ENCODE measurements around the gene PNLIP.

The PNLIP gene

GRCh38 chr10:116542007-116542677, 3.6 kb upstream of the PNLIP start:
- no peak overlapping the region for H3K4me3 ChIP-seq (ENCODE audit: control insufficient read depth, low read depth, low read length)
- TF ChIP-seq CTCF (IDR thresholded peaks at IDR 0.05; ENCODE audit: control insufficient read depth, insufficient read depth, low read depth, low read length, missing control alignments) = no peak
- DNase-seq (ENCODE audit: low read depth) = no peak

DNA sequence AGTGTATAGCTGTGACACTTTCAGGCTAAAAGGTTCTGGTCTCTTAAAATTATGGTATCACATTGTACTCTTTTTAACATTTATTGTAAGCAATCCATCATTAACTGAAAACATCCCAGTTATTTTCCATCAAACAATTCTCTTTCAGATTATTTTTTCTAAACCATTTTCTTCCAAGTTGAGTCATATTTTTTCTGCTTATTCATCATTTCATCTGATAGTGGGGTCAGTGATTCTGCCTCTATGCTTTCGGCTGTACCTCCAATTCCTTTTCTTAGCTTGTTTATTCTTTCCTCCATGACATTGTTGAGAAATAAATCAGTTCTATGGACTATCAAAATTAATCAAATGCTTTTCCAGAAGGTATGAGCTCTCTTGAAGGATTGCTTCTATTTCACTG, 609 bp upstream of the PNLIP start:
- no peak for DNase-seq (ENCODE audit: low read depth)
- no peak overlapping the region for H3K4me3 ChIP-seq (ENCODE audit: control insufficient read depth, low read depth, low read length)
- no peak for TF ChIP-seq CTCF (IDR thresholded peaks at IDR 0.05; ENCODE audit: control insufficient read depth, insufficient read depth, low read depth, low read length, missing control alignments)

DNA sequence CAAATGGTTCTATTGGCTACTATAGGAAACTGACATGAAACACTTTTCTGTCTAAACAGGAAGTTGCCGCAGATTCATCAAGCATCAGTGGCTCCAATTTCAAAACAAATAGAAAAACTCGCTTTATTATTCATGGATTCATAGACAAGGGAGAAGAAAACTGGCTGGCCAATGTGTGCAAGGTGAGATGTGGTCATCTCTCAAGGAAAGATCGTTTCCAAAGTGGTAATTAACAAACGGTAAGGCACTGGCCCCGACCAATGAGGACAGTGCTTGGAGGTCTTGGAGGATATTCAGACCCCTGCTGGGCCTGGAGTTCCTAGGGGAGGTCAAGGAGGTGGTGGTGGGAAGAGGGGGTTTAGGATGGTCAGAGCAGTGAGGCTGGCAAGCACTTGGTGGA, 2.6 kb downstream of the PNLIP start:
- no peak for TF ChIP-seq CTCF (IDR thresholded peaks at IDR 0.05; ENCODE audit: control insufficient read depth, insufficient read depth, low read depth, low read length, missing control alignments)
- H3K4me3 ChIP-seq (ENCODE audit: control insufficient read depth, low read depth, low read length) = no peak overlapping the region
- DNase-seq (ENCODE audit: low read depth) = no peak

GRCh38 chr10:116553378-116553980, 7.7 kb downstream of the PNLIP start:
- no peak for DNase-seq (ENCODE audit: low read depth)
- no peak for TF ChIP-seq CTCF (IDR thresholded peaks at IDR 0.05; ENCODE audit: control insufficient read depth, insufficient read depth, low read depth, low read length, missing control alignments)
- H3K4me3 ChIP-seq (ENCODE audit: control insufficient read depth, low read depth, low read length) = no peak overlapping the region

- H3K4me3 ChIP-seq (ENCODE audit: control insufficient read depth, low read depth, low read length) = no peak overlapping the region
- TF ChIP-seq CTCF (IDR thresholded peaks at IDR 0.05; ENCODE audit: control insufficient read depth, insufficient read depth, low read depth, low read length, missing control alignments) = no peak
- no peak for DNase-seq (ENCODE audit: low read depth)
Measured at GRCh38 chr10:116554628-116555027, 8.9 kb downstream of the PNLIP start.

- TF ChIP-seq CTCF (IDR thresholded peaks at IDR 0.05; ENCODE audit: control insufficient read depth, insufficient read depth, low read depth, low read length, missing control alignments) = no peak
- H3K4me3 ChIP-seq (ENCODE audit: control insufficient read depth, low read depth, low read length) = no peak overlapping the region
- no peak for DNase-seq (ENCODE audit: low read depth)
Measured at GRCh38 chr10:116555880-116556279, 10.1 kb downstream of the PNLIP start.
